Thyroid gland (tissue), 4 donors: ENCODE results near the gene TCF7L2.

ENCODE experiments used
- CTCF ChIP-seq, 6 experiments: fragments of 200-600 bp in 3 of 6; fragments of 450-650 bp in 3 of 6; sonication (generic) in 3 of 6; IDR thresholded peaks; one replicate each; pipeline ENCODE4 v1.5.1; 2016 to 2019; ENCODE audit warnings: antibody characterized with exemption in 6 of 6, mild to moderate bottlenecking in 2 of 6, inconsistent platforms in 1 of 6, moderate library complexity in 1 of 6
- POLR2A ChIP-seq, 2 donors: fragments of 450-650 bp; IDR thresholded peaks; one replicate each; pipeline ENCODE4 v1.6.1; 2017; ENCODE audit warnings: antibody characterized with exemption in 2 of 2, mild to moderate bottlenecking in 2 of 2, moderate library complexity in 1 of 2

GRCh38 chr10:113047151-113047550 is 97.1 kb downstream of the TCF7L2 start:
- TF ChIP-seq CTCF (IDR thresholded peaks at IDR 0.05) (no peak), POLR2A (IDR thresholded peaks at IDR 0.05) (no peak)
